Liver (tissue), 9 donors: ENCODE measurements around the gene TTC34. TPM values are rescaled to one million over a fixed set of nuclear protein-coding genes. Genes with fewer than 3 reads are reported as not detected.

ENCODE experiments used
- DNase-seq: peaks from one replicate; pipeline ENCODE4 v3.0.0-alpha.2; 2017; ENCODE audit warnings: low spot score
- H3K27ac ChIP-seq, 2 donors: one replicate each; pipeline ENCODE4 v1.7.0; 2013; ENCODE audit warnings: inconsistent platforms in 2 of 2, low read length in 2 of 2, control low read depth in 1 of 2, low read depth in 1 of 2, mild to moderate bottlenecking in 1 of 2
- H3K27me3 ChIP-seq, 4 donors: one replicate each; pipeline versions ENCODE4 v1.6.1 to v1.7.0; 2013; ENCODE audit warnings: low read length in 3 of 4, inconsistent platforms in 1 of 4, mild to moderate bottlenecking in 1 of 4, moderate library complexity in 1 of 4; ENCODE audit not compliant: control insufficient read depth in 4 of 4, insufficient read depth in 4 of 4
- H3K36me3 ChIP-seq, 4 donors: one replicate each; pipeline versions ENCODE4 v1.6.1 to v1.7.0; 2013; ENCODE audit warnings: low read length in 3 of 4, mild to moderate bottlenecking in 3 of 4, low read depth in 1 of 4, moderate library complexity in 1 of 4; ENCODE audit not compliant: control insufficient read depth in 4 of 4, insufficient read depth in 3 of 4
- H3K4me1 ChIP-seq, 4 donors: one replicate each; pipeline versions ENCODE4 v1.6.1 to v1.7.0; 2013; ENCODE audit warnings: low read length in 3 of 4, mild to moderate bottlenecking in 3 of 4, moderate library complexity in 1 of 4; ENCODE audit not compliant: control insufficient read depth in 4 of 4, insufficient read depth in 4 of 4
- H3K4me3 ChIP-seq, 3 donors: one replicate each; pipeline versions ENCODE4 v1.6.1 to v1.7.0; 2013; ENCODE audit warnings: low read length in 3 of 3, control low read depth in 1 of 3, low read depth in 1 of 3, mild to moderate bottlenecking in 1 of 3
- H3K9ac ChIP-seq, 2 donors: one replicate each; pipeline ENCODE4 v1.7.0; 2013; ENCODE audit warnings: low read length in 2 of 2, mild to moderate bottlenecking in 2 of 2, moderate library complexity in 2 of 2, control low read depth in 1 of 2, low read depth in 1 of 2
- H3K9me3 ChIP-seq, 4 donors: one replicate each; pipeline versions ENCODE4 v1.6.1 to v1.7.0; 2013; ENCODE audit warnings: low read length in 3 of 4; ENCODE audit not compliant: control insufficient read depth in 4 of 4
- EGR1 ChIP-seq, 2 donors: IDR thresholded peaks; 2 replicates each; pipeline ENCODE4 v1.6.1; 2016 to 2018; ENCODE audit warnings: antibody characterized with exemption in 2 of 2, low read depth in 2 of 2
- FOXA1 ChIP-seq: IDR thresholded peaks from 2 replicates; pipeline ENCODE4 v1.6.1; 2016; ENCODE audit warnings: antibody characterized with exemption
- FOXA2 ChIP-seq: IDR thresholded peaks from 2 replicates; pipeline ENCODE4 v1.6.1; 2016; ENCODE audit warnings: antibody characterized with exemption
- GABPA ChIP-seq, 2 donors: IDR thresholded peaks in 1 of 2; conservative IDR thresholded peaks in 1 of 2; 2 replicates each; pipeline ENCODE4 v1.6.1; 2016; ENCODE audit warnings: antibody characterized with exemption in 2 of 2, mild to moderate bottlenecking in 1 of 2, moderate library complexity in 1 of 2
- HNF4G ChIP-seq: IDR thresholded peaks from 2 replicates; pipeline ENCODE4 v1.6.1; 2016; ENCODE audit warnings: antibody characterized with exemption
- JUND ChIP-seq, 2 donors: IDR thresholded peaks; 2 replicates each; pipeline ENCODE4 v1.6.1; 2016; ENCODE audit warnings: antibody characterized with exemption in 2 of 2
- NR2F2 ChIP-seq: IDR thresholded peaks from 2 replicates; pipeline ENCODE4 v1.6.1; 2016; ENCODE audit warnings: antibody characterized with exemption
- RAD21 ChIP-seq, 2 donors: IDR thresholded peaks; 2 replicates each; pipeline ENCODE4 v1.6.1; 2016; ENCODE audit warnings: antibody characterized with exemption in 2 of 2, mild to moderate bottlenecking in 2 of 2
- SP1 ChIP-seq: IDR thresholded peaks from 2 replicates; pipeline ENCODE4 v1.6.1; 2018; ENCODE audit warnings: antibody characterized with exemption, mild to moderate bottlenecking
- TAF1 ChIP-seq: conservative IDR thresholded peaks from 2 replicates; pipeline ENCODE4 v1.6.1; 2016; ENCODE audit warnings: antibody characterized with exemption, mild to moderate bottlenecking
- YY1 ChIP-seq: IDR thresholded peaks from 2 replicates; pipeline ENCODE4 v1.6.1; 2016; ENCODE audit warnings: antibody characterized with exemption, mild to moderate bottlenecking
- WGBS: extraction: QIAGEN DNeasy Blood & Tissue Kit; methylation state at CpG from one replicate; pipeline ENCODE4 v1.1.7; 2013; 5-methylcytosine and 5-hydroxymethylcytosine counted together
- polyA plus RNA-seq, 2 donors: library from polyadenylated mRNA; stranded (reverse) in 1 of 2; unstranded in 1 of 2; fragments of 200-250 nt in 1 of 2; fragments of >200 nt in 1 of 2; fragmentation: Nextera tagmentation in 1 of 2; extraction: Ambion mirVana in 1 of 2; gene quantifications; one replicate each; pipeline versions ENCODE4 v1.2.1 to v1.2.3, GENCODE V29; 2013 to 2015
- total RNA-seq, 2 donors: library from RNA; depleted of rRNA; stranded (reverse); fragments of >200 nt; gene quantifications; one replicate each; pipeline ENCODE4 v1.2.3, GENCODE V29; 2014
- TF ChIP-seq, protein P1 (sequence below): IDR thresholded peaks from 2 replicates; pipeline ENCODE4 v1.6.1; 2016; ENCODE audit warnings: antibody characterized with exemption
- TF ChIP-seq, protein P2 (sequence below): fragments of 150-350 bp; IDR thresholded peaks from 2 replicates; pipeline ENCODE4 v1.5.1; 2017; ENCODE audit warnings: improper control_type of control experiment, low read depth, low read length; ENCODE audit not compliant: missing input control
- TF ChIP-seq, protein P3 (sequence below): IDR thresholded peaks from 2 replicates; pipeline ENCODE4 v1.6.1; 2016; ENCODE audit warnings: antibody characterized with exemption
- TF ChIP-seq, protein P4 (sequence below): IDR thresholded peaks from 2 replicates; pipeline ENCODE4 v1.6.1; 2016; ENCODE audit warnings: antibody characterized with exemption
- TF ChIP-seq, protein P5 (sequence below): IDR thresholded peaks from 2 replicates; pipeline ENCODE4 v1.6.1; 2016; ENCODE audit warnings: antibody characterized with exemption, mild to moderate bottlenecking
- donor health status: healthy.
- donor health status: healthy.
- donor health status: healthy.
- donor health status: healthy.
- donor health status: healthy.

TTC34 gene
- total and polyA plus RNA-seq, 4 donors, result 0.01 to 0.25 (median 0.08) TPM; not detected in 1

DNA sequence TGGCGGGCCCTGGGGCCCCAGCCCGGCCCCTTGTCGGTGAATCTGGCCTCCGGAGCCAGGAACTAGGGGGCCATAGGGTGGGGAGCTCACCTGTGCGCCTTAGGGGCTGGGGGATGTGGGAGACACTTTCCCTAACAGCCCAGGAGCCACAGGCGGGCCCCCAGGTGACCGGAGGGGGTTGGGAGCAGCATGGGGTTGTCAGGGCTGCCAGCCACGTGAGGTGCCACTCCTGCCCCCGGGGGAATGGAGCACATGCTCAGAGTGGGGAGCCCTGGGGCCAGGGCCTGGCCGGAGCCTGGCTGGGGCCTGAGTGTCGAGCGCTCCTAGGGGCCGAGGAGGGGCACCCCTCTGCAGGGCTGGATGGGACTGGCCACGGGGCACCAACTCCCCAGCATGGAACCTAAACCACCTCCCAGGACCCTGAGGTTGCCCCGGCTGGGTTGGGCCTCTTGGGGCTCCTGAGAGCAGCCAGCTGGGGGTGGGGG is 195.1 kb downstream of the TTC34 start:
- no peak for DNase-seq

DNA sequence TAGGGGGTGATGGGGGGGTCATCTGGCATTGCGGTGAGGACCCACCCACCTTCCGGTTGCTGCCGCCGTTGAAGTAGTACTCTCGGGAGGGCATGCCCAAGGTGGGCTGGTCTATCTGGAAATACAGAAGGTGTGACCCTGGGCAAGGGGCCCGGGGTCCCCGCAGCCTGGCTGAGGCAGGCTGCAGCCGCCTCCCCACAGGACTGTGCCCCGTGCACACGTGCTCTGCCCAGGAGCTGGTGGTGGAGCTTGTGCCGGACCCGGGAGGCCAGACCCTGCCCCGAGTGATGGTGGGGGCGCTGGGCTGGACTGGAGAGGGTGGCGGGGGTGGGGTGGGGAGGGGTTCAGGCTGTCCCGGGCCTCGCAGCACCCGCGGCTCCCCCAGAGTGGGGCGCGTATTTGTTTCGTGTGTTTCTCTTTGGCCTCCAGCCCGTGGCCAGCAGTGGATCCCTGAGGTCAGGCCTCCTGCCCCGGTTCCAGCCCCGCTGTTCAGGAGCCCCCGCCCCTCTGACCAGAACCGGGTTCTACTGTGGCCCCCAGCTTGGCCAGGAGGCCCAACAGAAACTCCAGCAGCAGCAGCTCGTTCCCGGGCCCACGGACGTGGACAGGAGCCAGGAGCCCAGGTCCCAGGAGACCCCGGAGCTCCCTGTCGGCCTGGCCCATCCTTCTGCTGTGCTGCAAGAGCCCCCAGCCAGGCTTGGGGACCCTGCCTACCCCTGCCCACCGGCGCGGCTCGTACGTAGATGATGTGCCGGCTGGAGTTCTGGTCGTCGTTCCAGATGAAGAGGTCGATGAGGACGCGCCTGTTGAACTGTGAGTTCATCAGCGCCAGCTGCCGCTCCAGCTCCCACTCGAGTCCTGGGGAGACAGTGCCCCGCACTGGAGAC is 195.7 kb downstream of the TTC34 start:
- no peak overlapping the region for H3K4me3 ChIP-seq
- no peak overlapping the region for H3K9ac ChIP-seq
- WGBS, result 90% methylated on average over 48 of the region's 48 CpGs
- no peak overlapping the region for H3K27ac ChIP-seq
- H3K27me3 ChIP-seq, result no peaks in the 10 kb centered on the region
- no peak for DNase-seq
- no peaks in the 10 kb centered on the region for H3K4me1 ChIP-seq
- no peaks in the 10 kb centered on the region for H3K9me3 ChIP-seq
- no peaks in the 10 kb centered on the region for H3K36me3 ChIP-seq
- TF ChIP-seq, protein P1, sequence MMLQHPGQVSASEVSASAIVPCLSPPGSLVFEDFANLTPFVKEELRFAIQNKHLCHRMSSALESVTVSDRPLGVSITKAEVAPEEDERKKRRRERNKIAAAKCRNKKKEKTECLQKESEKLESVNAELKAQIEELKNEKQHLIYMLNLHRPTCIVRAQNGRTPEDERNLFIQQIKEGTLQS, result no peak
- TF ChIP-seq, protein P2, sequence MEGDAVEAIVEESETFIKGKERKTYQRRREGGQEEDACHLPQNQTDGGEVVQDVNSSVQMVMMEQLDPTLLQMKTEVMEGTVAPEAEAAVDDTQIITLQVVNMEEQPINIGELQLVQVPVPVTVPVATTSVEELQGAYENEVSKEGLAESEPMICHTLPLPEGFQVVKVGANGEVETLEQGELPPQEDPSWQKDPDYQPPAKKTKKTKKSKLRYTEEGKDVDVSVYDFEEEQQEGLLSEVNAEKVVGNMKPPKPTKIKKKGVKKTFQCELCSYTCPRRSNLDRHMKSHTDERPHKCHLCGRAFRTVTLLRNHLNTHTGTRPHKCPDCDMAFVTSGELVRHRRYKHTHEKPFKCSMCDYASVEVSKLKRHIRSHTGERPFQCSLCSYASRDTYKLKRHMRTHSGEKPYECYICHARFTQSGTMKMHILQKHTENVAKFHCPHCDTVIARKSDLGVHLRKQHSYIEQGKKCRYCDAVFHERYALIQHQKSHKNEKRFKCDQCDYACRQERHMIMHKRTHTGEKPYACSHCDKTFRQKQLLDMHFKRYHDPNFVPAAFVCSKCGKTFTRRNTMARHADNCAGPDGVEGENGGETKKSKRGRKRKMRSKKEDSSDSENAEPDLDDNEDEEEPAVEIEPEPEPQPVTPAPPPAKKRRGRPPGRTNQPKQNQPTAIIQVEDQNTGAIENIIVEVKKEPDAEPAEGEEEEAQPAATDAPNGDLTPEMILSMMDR, result no peak
- no peak for TF ChIP-seq NR2F2
- no peak for TF ChIP-seq HNF4G
- no peak for TF ChIP-seq YY1
- TF ChIP-seq TAF1, result no peak
- TF ChIP-seq, protein P3, sequence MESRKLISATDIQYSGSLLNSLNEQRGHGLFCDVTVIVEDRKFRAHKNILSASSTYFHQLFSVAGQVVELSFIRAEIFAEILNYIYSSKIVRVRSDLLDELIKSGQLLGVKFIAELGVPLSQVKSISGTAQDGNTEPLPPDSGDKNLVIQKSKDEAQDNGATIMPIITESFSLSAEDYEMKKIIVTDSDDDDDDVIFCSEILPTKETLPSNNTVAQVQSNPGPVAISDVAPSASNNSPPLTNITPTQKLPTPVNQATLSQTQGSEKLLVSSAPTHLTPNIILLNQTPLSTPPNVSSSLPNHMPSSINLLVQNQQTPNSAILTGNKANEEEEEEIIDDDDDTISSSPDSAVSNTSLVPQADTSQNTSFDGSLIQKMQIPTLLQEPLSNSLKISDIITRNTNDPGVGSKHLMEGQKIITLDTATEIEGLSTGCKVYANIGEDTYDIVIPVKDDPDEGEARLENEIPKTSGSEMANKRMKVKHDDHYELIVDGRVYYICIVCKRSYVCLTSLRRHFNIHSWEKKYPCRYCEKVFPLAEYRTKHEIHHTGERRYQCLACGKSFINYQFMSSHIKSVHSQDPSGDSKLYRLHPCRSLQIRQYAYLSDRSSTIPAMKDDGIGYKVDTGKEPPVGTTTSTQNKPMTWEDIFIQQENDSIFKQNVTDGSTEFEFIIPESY, result no peak
- TF ChIP-seq FOXA1, result no peak
- TF ChIP-seq FOXA2, result no peak

More for the DNA sequence above, 195.1 kb downstream of the TTC34 start:
- Histone ChIP-seq H3K27ac (no peak overlapping the region), H3K9me3 (no peaks in the 10 kb centered on the region), H3K27me3 (no peaks in the 10 kb centered on the region), H3K36me3 (no peaks in the 10 kb centered on the region), H3K9ac (no peak overlapping the region), H3K4me3 (no peak overlapping the region), H3K4me1 (no peaks in the 10 kb centered on the region)
- WGBS, result 90% methylated on average over 15 of the region's 15 CpGs
- no peak for TF ChIP-seq JUND (IDR thresholded peaks at IDR 0.05)
- TF ChIP-seq, protein P2, result no peak
- TF ChIP-seq, protein P4, sequence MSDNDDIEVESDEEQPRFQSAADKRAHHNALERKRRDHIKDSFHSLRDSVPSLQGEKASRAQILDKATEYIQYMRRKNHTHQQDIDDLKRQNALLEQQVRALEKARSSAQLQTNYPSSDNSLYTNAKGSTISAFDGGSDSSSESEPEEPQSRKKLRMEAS, result no peak
- no peak for TF ChIP-seq FOXA2
- no peak for TF ChIP-seq EGR1 (IDR thresholded peaks at IDR 0.05; ENCODE audit: low read depth in 2 of 2)
- no peak for TF ChIP-seq TAF1
- TF ChIP-seq, protein P5, sequence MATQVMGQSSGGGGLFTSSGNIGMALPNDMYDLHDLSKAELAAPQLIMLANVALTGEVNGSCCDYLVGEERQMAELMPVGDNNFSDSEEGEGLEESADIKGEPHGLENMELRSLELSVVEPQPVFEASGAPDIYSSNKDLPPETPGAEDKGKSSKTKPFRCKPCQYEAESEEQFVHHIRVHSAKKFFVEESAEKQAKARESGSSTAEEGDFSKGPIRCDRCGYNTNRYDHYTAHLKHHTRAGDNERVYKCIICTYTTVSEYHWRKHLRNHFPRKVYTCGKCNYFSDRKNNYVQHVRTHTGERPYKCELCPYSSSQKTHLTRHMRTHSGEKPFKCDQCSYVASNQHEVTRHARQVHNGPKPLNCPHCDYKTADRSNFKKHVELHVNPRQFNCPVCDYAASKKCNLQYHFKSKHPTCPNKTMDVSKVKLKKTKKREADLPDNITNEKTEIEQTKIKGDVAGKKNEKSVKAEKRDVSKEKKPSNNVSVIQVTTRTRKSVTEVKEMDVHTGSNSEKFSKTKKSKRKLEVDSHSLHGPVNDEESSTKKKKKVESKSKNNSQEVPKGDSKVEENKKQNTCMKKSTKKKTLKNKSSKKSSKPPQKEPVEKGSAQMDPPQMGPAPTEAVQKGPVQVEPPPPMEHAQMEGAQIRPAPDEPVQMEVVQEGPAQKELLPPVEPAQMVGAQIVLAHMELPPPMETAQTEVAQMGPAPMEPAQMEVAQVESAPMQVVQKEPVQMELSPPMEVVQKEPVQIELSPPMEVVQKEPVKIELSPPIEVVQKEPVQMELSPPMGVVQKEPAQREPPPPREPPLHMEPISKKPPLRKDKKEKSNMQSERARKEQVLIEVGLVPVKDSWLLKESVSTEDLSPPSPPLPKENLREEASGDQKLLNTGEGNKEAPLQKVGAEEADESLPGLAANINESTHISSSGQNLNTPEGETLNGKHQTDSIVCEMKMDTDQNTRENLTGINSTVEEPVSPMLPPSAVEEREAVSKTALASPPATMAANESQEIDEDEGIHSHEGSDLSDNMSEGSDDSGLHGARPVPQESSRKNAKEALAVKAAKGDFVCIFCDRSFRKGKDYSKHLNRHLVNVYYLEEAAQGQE, result no peak
- TF ChIP-seq, protein P1, result no peak
- no peak for TF ChIP-seq GABPA (IDR thresholded peaks at IDR 0.05 in 1 of 2, conservative IDR thresholded peaks at IDR 0.05 in 1 of 2)
- no peak for TF ChIP-seq RAD21 (IDR thresholded peaks at IDR 0.05)
- no peak for TF ChIP-seq SP1
